Measurements from ENCODE around the gene ZSWIM6.
"Not testable (repeated sequence)": the region's sequence is repeated elsewhere in the genome, so short reads cannot be mapped to it uniquely, and the experiment has no call there.

The ZSWIM6 gene

DNA sequence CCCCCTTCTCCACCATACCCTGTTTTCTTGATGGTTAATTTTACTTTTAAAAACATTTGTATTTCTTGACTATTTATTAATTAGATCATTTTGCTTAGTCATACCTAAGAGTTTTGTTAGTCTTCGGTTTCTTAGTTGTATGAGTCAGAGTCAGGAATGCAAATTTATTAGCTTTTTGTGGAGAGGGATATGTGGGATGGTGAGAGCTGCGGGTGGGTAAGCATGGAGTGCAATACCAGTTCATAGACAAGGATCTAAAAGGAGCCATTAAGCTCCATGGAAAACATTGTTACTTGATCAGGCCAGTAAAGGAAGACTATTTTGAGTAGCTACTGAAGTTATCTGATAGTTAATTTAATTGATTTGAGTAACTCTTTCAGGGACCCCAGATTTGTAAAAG lies 77.5 kb downstream of the ZSWIM6 start:
- DNase-seq: no peak

DNA sequence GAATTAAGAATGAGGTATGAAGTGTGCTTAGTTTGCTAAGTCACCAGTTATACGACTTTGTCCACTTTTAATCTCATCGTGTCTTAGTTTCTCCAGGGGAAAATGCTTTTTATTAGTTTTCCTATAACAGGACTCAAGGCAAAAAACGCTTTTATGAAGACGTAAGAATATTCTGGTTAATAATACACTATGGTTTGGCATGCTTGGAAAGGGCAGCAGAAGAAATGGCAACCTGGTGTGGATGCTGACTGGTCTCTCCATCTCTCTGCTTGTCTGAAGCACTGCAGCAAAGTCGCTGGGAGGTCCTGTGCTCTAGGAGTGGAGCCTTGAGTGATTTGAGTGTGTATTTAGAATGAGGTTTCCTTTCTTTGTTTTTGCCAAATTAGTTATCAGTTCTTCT lies 78.8 kb downstream of the ZSWIM6 start:
- DNase-seq: no peak

DNA sequence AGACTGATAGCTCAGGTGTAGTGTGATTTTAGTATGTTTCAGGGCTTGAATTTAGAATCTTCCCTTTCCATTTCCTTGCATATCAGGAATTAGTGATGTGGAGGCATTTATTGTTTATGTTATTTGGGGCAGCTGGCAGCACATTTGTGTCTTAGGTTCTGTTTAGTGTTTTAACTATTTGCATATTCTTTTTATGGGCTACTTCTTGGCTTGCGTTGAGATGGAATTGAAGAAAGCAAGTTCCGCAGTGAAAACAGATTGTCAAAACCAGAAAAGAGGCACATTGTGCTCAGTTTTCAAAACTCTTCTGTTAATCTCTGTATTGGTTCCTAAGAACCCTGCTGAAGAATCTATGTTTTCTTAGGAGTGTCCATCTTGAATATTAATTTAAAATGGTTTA lies 80.3 kb downstream of the ZSWIM6 start:
- DNase-seq: no peak

DNA sequence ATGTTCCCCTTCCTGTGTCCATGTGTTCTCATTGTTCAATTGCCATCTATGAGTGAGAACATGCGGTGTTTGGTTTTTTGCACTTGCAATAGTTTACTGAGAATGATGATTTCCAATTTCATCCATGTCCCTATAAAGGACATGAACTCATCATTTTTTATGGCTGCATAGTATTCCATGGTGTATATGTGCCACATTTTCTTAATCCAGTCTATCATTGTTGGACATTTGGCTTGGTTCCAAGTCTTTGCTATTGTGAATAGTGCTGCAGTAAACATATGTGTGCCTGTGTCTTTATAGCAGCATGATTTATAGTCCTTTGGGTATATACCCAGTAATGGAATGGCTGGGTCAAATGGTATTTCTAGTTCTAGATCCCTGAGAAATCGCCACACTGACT lies 81.1 kb downstream of the ZSWIM6 start:
- DNase-seq: not testable (repeated sequence)

DNA sequence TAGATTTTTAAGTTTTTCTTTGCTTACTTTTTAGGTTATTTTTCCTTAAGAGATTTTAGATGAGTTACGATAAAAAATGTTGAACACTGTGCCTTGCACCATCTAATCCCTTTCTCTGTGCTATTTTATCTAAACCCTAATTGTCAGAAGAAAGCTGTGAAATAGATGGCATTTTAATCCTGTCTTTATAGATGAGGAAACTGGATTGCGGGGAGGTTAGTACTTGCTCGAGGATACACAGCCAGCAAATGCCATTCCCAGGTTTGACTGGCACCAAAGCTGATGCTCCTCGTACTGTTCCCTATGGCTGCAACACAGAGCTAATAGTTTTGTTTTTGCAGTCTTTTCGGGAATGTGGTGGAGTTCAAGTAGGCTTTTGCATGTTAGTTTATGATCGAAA lies 82.7 kb downstream of the ZSWIM6 start:
- DNase-seq: no peak

- DNase-seq: no peak
These were observed 84.0 kb downstream of the ZSWIM6 start for GRCh38 chr5:61416010-61416409.

- DNase-seq: no peak
These were observed 84.4 kb downstream of the ZSWIM6 start for GRCh38 chr5:61416420-61416819.

- DNase-seq: no peak
These were observed 85.3 kb downstream of the ZSWIM6 start for GRCh38 chr5:61417340-61417739.

DNA sequence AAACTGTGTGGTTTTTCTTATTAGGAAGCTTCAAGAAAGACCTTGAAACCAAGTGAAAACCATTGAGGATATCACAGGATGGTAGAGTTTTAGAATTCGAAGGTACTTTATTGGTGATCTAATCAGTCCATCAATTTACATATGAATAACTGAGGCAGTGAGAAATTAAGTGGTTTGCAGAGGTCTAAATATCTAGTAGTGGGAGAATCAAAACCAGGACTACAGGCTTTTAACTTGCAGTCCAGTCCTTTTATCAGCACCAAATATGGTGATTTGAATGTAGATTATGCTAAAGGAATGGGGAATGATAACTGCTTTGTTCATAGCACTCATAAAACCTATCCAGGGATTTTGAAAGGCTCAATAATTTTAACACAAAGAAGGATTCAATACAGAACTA lies 85.8 kb downstream of the ZSWIM6 start:
- no peak for DNase-seq

- no peak for DNase-seq
These were observed 87.0 kb downstream of the ZSWIM6 start for GRCh38 chr5:61419106-61419505.

GRCh38 chr5:61420016-61420415 lies 88.0 kb downstream of the ZSWIM6 start:
- no peak for DNase-seq

- not testable (repeated sequence) for DNase-seq
These were observed 89.2 kb downstream of the ZSWIM6 start for GRCh38 chr5:61421262-61421661.

GRCh38 chr5:61423487-61424145 lies 91.6 kb downstream of the ZSWIM6 start:
- DNase-seq: no peak

DNA sequence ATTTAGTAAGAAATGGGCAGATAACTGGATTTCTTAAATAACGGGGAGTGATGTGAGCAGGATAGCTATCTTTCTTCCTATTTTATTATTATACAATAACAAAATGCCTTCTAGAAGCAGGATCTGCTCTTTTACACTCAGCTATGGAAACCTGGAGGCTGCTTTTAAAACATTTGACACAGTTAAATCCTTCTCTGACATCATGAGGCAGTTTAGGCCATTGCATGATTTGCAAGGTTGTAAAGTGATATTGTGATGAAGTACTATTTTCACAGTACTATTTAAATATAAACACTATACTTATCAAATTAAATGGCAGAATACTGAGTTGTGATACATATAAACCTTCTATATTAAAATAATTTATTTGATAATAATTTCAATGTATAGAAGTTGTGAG lies 93.9 kb downstream of the ZSWIM6 start:
- DNase-seq: no peak

DNA sequence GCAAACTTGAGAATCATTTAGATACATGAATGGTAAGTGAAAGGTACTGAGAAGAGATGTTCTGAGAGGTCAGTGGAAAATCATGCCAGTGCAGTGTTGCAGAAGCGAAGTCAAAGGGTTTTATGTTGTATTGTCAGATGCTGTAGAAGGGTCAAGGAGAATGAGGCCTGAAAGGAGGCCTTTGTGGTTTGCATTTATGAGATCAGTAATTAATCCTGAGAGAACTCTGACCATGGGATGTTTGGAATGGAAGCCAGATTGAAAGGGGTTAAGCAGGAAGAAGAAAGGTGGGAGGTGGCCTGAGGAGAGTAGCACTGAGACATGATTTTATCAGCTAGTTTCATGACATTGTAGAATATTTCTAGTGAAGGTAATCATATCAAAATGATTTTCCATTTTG lies 97.8 kb downstream of the ZSWIM6 start:
- DNase-seq: no peak

DNA sequence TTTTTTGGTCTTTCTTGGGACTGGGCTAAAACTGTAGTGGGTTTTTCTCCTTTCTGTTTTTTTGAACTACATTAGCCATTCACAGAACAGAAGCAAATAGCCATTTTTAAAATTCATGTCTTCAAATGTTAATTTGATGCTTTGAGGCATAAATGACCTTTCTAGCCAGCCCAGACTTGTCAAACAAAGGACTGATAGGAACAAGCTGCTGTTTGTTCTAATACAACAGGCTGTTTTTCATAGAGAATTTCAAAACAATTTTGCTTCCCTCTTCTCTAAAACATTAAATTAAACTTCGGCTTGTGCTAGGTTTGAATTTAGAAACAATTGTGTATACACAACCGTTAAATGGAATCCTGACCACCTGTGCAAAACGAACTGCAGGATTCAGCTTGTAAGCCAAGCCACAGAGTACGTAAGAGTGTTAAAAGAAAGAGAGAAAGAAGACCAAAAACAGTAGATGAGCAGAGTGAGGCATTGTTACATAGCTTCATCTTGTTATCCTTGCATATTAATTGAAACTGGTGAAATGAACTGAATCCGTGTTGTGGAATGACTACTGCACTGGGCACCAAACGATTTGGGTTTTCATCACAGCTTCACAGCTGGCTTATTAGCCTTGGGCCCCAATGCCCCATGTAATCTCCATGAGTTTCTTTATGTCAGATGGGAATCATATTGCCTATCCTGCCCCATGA lies 100.0 kb downstream of the ZSWIM6 start:
- DNase-seq: peak; percentile 42

- DNase-seq: no peak
These were observed 103.3 kb downstream of the ZSWIM6 start for GRCh38 chr5:61435368-61435767.

DNA sequence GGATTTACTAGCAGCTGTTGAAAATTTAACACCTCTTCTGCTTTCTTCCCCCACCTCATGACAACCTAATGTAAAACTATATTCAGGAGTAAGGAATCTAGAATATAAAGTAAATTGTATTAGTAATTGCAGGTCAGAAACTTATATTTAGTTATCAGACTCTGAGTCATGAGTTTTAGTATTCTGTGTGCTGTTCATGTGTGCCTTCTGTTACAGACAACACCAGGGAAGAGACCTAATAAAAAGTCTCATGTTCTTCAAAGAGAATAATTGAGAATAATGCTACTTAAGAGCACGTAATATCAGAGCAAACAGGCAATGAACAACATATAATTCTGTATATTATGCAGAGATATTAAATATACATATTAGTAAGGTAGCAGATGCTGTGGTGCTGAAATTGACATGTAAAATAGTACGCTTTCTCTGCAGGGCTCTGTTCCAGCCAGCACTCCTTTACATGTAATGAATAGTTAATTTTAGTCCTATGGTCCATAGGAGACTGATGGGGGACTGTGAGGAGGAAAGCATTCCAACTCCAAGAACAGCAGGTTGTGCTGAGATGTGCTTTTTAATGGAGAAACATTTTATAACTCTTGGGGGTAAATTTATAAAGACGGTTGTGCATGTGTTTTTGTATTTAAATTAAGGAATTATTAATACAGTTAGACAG lies 106.4 kb downstream of the ZSWIM6 start:
- peak; percentile 48 for DNase-seq

- no peak for DNase-seq
These were observed 108.0 kb downstream of the ZSWIM6 start for GRCh38 chr5:61440086-61440485.

DNA sequence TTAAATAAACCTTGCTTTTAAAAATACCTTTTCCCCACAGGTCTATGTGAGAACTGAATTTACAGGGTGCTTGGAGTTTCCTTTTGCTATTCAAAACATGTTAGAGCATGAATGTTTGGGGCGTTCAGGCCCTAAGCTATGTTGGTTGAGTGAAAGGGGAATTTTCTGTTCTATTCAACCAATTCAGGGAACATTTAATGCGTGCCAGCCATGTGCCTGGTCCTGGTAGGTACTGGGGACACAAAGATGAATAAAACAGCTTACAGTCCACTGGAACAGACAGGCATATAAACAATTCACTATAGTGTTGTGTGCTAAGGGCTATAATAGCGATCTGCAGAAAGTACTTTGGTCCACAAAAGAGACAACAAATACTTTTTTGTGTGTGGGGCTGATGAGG lies 108.5 kb downstream of the ZSWIM6 start:
- no peak for DNase-seq

DNA sequence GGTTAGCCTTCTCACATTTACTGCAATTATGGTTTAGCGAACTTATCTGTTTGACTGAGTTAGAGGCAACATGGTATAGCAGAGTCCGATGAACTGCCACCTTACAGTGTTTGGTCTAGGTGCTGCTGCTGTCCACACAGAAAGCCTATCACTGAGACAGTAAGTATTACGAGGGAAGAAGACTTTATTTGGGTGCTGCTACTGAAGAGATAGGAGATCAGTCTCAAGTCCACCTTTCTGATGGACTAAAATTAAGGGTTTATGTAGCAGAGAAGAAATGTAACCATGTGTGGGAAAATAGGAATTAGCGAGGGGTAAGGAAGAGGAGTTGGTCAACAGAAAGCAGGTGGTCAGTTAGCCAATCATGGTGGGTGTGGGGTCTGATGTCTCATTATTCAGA lies 109.7 kb downstream of the ZSWIM6 start:
- no peak for DNase-seq

GRCh38 chr5:61447780-61448495 lies 115.9 kb downstream of the ZSWIM6 start:
- DNase-seq: no peak

DNA sequence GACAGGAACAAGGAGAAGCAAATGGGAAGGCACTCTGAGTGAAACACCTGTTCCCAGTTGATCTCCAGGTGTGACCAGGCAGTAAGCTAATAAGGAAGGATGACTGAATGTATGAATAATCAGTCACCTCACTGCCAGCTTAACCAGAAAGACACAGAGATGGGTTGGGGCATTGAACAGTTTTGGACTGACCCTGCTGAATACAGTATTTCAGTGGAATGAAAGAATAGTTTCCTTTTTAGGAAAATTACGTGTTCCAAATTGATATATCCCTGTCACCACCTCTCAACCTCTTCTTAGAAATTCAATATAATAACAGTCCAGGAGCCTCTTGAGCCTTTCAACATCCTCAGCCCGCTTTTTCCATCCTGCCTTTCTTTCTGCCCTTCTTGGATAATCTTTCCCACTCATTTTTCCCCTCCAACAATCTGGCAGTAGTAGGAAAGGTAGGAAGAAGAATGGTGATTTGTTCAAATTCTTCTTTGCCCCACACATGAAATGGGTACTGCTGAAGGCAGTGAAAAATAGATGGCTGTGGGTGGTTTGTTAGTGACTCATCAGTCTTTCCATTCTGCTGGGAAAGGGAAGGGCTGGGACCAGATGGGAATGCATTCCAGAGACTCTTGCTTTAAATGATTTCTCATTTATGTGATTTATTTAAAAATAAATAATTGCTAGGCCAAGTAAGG lies 117.9 kb downstream of the ZSWIM6 start:
- DNase-seq: peak; percentile 65
